Measurements from ENCODE around the gene FAP.
A peak's percentile ranks its signal among the peaks of the same experiment; 100 is the strongest.

FAP gene

DNA sequence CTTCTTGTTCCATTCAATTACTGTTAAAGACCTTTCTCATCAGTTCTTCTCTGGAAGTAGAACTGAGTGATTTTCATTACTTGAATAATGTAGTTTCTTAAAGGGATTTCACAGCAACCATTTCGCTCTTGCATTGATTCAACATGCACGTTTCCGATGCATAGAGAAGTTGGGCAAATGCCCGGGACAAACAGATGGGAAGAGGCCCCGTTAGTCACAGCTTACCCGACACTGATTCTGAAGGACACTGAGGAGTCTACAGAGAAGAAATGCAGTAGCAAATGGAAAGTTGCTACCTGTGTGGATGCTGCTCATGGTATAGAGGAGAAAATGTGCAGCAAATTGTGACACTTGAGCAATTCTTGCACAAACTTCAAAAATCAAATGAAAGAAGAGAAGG is 58.9 kb downstream of the FAP start:
- no peak for DNase-seq

DNA sequence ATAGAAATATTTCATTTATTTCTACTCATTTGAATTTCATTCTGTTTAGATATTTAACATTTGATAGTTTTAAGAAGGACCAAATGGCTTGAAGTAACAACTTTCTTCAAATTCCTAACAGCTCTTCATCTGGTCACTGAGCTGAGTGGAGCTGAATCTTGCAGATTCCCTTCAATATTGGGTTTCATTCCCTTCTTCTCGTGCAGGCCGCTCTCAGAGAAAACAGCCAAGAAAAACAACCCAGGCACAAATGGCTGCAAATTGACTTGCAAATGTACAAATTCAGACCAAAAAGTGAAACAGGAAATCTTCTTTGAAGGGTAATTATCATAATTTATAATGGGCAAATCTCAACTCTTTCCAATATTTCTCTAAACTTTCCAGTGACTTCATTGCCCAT is 60.9 kb downstream of the FAP start:
- DNase-seq: no peak

DNA sequence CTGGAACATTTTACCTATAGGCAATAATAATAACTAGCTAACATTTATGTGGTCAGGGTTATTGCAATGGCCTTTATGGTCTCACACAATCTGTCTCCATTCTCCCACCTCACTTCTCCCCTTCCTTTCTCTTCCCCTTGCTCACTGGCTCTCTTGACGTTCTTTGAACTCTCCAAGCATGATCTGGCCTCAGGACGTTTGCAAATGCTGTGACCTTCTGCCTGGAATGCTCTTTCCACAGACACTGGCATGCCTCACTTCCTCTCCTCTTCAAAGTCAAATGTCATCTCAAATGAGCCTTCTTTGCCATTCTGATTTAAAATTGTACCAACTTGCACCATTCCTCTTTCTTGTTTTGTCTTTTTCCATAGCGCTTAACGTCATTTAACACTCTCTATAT is 65.9 kb downstream of the FAP start:
- no peak for DNase-seq

DNA sequence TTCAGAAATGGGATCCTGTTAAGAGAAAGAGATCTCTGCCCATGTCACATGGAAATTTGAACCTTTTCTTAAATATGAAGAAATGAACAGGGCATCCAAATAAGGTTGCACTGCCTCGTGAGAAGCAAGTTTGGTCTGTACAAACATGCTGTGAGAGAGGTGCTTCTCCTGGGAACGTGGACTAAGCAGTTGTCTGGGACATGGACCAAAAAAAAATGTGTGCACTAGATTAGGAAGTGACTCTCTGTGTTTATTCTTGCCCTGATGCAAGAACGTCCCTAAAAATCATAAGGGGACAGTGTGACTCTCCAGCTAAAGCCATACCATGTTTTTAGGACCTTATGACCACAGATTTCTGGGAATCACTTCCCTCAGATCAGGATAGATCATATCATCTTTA is 67.5 kb downstream of the FAP start:
- DNase-seq: no peak

DNA sequence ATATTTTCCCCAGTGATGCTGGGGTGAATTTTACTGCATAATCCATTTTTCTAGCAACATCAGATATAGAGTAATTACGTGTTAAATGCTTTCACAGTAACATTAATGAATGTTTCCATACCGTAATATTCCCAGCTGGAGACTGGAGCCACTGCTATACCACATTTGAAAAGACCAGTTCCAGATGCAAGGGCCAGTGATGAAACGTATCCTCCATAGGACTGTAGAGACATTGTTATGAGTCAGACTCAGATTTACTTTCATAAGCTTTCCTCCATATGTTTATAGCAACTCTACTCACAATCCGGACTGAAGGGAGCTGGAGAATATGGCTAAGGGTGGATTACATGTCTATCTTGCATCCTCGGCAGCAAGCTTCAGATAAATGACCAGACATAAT is 68.5 kb downstream of the FAP start:
- no peak for DNase-seq

DNA sequence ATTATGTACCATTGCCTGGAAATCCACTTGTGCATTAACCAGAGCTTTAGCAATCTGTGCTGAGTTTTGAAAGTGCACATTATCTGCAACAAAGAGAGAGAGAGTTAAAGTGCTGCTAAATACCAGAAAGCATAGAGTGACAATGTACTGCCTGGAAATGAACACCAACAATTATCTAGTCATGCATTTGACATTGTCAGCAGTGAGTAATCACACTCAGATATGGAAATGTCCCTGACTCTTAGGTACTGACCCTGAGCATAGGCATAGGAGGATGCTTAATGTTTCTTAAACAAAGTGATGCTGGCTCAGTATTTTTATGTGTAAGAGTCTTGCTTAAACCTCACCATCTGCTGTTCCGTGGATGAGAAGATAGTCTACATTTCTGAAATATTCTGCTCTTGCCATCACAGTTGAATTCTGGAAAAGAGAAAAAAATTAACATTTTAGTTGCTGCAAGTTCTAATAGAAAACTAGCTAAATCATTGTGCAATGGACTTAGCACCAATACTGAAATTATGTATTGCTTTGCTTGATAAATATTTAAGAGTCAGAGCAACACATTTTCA is 70.4 kb downstream of the FAP start:
- DNase-seq: no peak

DNA sequence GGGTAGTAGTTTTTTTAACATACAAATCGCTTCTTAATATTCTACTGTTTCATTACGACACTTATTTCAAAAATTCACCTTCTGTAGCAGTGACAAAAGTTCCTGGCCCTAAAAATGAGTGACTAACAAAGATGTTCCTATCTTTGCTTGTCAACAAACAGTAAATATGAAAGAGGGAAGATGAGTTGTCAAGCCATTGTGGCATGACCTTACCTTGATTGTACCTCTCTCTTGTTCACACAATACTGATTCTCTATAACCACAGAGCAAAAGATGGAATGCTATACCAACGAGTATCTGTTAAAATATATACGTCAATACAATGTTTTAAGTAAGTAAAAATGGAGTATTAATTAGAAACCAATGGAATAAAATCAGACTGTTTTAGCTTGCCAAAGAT is 76.5 kb downstream of the FAP start:
- no peak for DNase-seq

DNA sequence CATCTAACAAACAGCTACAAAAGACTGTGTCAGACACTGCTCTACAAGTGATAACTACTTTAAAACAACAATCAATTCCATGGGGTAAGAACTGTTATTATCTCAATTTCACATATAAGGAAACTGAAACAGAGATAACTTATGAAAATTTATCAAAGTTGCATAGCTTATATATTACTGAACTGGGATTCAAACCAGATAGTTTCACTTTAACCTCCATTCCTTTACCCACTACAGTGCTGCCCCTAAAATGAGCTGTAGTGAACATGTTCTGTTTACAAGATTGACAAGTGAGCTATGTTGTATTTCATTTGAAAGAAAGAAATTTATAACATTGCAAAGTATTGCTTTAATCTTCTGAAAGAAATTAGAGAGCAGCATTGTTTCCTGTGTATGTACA is 77.1 kb downstream of the FAP start:
- no peak for DNase-seq

DNA sequence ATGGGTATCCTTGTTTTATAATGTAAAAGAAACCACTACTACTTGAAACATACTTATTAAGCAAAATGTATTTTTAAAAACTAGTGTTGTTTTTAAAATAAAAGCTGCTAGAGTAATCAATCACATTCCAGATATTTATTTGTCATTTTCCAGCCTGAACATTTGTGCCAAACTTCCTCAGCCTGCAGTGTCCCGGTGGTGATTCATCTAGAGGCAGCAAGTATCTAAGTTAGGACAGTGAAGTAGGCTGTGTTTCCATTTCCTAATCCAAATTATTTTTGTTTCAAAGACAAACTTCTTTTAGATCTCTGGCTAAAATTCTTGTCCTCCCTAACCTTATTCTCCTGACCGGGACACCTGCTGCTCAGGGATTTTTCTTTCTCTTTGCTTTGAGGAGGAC is 78.4 kb downstream of the FAP start:
- DNase-seq: no peak

DNA sequence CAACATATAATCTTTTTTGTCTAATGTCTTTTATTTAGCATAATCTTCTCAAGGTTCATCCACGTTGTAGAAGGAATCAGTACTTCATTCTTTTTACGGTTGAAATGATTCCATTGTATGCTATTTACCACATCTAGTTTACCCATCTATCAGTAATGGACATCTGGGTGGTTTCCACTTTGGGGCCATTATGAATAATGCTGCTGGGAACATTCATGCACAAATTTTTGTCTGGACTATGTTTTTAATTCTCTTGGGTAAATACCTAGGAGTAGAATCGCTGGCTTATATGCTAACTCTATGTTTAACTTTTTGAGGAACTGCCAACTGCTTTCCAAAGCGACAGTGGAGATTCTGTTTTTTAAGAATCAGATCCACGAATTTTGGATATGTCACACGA is 83.8 kb downstream of the FAP start:
- no peak for DNase-seq

DNA sequence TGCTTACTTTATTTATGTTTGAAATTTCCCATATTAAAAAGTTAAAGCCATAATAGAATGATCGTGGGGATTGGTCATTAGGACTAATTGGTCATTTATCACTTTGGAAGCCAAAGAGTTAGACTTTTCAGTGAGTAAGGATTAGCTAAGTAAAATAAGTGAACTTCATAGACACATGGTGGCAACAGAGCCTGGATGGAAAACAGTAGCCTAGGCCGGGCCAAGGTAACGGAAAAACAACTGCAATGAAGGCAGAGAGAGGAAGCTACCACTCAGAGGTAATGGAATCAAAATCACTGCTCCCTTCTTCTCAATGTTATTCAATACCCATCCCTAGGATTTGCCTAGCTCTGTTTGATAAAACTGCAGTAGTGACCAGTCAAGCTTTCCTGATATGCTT is 87.1 kb downstream of the FAP start:
- DNase-seq: no peak

DNA sequence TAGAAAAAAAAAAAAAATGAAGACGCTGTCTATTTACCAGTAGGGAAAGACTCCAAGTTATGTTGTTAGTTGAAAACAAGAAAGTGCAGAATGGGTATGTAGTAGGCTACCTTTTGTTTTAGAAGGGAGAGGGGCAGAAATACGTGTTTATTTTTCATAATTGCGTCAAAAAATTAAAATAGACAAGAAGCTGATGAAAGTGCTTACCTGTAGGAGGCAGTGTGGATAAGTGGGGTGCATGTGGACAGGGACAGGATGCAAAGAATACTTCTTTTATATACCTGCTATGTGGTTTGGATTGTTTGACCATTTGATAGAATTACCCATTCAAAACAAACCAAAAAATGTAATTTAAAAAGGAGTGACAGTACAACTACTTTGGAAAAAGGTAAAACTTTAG is 88.2 kb downstream of the FAP start:
- DNase-seq: no peak

DNA sequence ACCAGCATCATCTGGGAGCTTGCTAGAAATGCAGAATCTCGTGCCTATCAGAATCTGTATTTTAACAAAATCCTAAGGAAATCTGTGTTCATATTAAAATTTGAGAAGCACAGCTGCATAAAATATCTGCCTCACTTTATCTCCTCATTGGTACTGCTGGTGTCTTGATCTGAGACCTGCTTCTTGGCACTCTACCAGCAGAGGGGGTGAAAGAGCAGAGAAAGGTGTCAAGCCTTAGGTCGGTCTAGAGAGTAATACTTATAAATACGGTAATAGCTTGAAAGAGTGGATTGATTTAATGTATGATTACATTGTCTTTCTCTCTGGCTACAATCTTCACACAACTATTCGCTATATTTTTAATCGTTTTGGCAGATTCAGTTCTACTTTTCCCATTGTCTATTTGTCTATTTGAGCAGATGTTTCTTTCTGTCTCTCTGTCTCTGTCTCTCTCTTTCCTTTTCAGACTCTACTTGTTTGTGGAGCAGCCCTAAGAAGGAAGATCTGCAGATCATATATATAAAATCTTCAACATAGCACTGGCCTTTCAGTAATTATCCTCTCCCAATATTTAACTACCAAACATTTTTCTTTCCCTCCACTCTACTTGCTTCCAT is 89.5 kb downstream of the FAP start:
- DNase-seq: peak; percentile 31

DNA sequence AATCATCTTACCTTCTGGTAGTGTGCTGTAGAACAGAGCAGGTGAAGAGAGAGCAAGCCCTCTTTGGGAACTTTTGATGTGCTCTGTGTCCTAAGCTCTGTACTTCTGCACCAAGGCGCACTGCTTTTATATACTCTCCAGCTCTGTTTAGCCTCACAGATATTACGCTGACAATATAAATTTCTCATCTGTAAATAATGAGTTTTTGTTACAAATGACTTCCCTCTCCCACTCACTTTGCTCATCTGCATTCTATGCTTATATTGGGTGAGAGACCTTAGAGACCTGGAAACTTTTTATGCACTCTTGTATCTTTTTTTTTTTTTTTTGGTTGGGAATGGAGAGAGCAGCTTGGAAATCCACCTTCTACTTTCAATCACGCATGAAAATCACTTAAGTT is 91.1 kb downstream of the FAP start, which contains the start of gene GCG:
GCG (minus strand) TSS at position 101 of the 400 bp plus-strand sequence. CDS start 3,069 bp downstream, outside the sequence.
- DNase-seq: no peak

DNA sequence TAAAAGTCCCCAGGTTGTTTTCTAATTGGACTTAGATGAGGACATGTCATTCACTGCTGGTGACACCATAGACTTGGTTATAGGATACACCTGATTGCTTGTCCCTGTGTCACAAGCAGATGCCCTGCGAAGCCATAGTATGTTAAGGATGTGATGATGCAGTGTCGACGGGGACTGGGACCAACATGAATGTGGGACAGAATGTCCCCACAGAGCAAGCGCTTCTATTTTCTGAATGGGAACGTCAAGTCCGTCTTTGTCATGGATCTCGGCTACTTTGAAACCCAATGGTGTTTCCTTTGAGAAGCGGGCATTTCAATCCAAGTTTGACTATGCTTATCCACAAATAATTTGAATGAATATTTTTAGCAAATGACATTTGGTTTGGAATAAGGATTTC is 93.3 kb downstream of the FAP start:
- DNase-seq: no peak

DNA sequence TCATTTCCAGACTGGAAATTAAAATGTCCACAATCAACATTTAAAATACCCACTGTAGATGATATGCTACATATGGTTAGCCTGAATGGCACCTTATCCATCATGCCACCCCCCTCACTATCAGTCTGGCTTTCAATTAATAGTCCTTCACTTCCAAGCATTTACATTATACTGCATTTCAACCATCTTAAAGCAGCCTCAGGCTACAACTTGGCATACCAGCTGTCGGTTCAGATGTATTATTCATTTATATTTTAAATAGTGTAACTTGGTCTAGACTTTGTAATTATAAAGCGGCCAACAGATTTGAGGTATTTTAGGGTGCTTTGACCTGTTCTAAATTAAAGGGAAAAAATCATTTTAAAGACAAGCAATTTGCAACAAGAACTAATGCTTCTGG is 93.8 kb downstream of the FAP start:
- no peak for DNase-seq

DNA sequence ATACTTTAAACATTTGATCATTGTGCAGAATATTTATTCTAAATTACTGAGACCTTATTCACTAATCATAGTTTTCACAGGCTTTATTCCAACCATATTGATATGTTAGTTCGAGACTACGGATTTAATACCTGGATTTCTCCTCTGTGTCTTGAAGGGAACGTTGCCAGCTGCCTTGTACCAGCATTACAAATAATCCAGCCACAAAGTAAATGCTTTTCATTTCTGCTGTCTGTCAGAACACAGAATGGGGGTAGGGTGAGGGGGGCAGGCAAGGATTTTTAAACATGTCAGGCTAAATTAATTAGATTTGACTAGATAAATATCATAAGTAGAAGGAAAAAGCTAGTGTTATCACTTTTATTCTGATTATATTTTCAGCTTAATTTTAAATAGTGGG is 94.3 kb downstream of the FAP start:
- no peak for DNase-seq

DNA sequence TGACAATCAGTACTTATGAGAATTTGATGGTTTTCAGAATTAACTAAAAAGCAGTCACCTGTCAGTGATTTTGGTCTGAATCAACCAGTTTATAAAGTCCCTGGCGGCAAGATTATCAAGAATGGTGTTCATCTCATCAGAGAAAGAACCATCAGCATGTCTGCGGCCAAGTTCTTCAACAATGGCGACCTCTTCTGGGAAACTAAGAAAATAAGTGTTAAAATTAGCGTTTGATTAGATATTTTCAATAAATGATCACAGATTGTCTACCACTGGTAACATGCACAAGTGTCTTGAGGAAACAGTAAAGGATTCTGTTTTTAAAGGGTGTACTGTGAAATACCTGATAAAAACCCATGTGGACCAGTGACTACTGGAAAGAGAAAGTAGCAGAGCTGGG is 99.3 kb downstream of the FAP start:
- no peak for DNase-seq

DNA sequence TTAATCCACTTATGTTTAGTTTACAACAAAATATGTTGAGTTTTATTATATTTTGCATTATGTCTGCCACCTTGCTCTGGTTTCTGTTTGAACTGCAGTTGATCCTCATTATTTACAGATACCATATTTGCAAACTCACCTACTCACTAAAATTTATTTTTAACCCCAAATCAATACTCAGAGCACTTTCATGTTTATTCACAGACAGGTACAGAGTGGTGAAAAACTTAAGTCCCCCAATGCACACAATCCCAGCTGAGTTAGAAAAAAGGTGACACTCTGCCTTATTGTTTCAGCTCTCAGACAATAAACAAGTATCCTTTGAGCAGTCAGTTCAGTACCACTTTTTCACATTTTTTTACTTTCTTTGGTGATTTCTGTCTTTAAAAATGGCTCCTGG is 104.9 kb downstream of the FAP start:
- DNase-seq: no peak

DNA sequence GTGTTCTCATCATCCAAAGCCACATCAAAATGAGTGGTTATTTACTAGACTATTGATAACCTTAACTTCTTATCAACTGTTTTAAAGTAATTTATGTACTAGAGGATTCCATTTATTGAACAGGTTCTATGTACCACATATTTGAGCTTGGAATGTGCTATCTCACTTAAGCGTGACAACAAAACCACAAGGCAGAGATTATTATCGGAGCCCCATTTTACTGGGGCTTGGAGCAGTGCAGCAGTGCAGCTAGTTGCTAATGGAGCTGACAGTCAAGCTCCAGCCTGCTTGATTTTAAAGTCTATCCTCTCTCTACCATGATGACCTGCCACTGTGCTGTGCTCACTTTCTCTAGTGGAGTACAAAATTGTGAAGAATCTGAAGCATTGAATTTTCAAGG is 115.8 kb downstream of the FAP start:
- DNase-seq: no peak

DNA sequence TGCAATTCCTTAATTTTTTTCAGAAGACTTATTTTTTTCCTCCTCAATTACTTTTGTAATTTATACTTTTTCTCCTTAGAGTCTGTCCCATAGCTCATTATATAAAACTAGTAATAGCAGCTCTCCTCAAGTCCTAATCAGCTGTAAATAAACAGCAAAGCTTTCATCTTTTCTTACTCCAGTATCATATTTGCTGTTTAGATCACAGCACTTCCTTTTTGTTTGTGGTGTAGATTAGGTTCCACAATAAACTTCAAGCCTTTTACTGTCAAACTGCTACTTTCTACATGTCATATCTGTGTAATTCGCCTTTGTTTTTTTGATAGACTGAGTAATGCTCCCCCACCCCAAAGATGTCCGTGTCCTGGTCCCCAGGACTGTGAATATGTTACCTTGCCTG is 116.7 kb downstream of the FAP start:
- no peak for DNase-seq

DNA sequence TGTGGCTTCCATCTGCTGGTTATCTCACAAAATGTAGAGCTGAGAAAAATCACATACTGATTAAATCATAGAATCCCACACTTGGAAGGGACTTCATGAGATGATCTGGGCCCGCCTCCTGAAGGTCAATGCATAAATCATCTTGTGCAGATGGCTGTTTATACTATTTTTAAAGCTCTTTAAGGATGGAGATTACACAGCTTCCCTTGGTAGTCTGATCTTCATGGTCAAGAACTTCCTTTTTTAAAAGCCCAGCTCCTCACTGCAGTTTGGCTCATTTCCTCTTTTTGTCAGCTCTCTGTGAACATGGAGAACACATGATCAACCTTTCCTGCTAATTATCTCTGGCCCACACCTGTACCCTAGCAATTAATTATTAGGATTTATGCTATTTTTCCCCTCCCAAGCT is 117.1 kb downstream of the FAP start:
- peak; percentile 22 for DNase-seq

DNA sequence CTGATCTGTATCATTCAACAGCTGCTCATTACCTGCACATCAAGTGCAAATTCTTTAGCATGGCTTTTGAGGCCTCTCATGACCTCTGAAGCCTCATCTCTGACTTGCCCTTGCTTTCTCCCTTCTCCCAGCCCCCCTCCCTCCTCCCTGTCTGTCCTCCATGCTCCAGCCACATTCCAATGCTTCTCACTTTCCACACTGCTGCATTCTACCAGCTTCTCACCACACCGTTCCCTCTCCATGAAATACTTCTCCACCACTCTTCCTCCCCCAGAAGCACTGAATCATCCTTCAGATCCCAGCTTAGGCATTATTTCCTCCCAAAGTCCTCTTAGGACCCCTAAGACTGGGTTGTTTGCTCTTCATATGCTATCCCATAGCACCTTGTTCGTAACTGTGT is 118.1 kb downstream of the FAP start:
- peak; percentile 66 for DNase-seq

DNA sequence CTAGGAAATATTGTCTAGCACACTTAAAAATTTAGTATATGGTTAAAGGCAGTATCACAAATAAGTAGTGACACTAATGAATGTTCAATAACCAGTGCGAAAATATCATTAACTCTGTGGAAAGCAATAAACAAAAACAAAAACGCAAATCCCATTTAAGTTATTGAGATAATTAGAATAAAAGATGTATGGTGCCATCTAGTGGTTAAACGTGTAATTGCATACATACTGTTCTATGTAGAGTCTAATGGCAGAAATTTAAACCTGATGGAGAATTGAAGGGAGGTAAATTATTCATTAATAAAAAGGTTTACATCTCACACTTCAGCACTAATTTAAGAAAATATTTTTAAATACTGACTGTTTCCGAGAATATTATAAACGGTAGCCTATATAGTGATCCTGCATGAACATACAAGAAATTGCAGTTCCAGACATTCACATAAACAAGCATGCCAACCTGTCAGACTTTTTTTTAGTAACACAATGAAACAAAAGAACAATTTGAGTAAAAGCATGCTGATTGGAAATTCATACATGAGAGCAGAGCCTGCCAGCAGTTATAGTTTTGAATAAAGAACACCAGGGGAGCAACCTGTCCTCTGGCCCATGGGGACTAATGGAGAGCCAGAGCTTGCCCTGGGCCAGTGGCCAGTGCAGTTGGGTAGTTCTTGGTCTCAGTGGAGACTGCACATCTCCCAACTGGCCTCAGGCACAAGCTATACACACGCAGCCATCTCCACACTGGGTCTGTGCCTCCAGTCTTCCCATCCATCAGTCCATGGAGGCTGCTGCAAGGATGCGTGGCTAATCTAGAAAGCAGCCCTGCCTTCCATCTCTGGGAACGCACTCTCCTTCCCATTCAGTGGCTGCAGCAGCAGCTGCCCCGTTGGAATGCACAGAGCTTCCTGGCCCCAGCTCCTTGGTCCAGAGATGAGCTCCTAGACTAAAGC is 119.2 kb downstream of the FAP start:
- peak; percentile 31 for DNase-seq
